ENCODE measurements around the gene AGBL1.

- TF ChIP-seq CTCF (IDR thresholded peaks at IDR 0.05; ENCODE audit: insufficient read depth, low read length, poor library complexity, severe bottlenecking) (no peak), EZH2phosphoT487 (conservative IDR thresholded peaks at IDR 0.05; ENCODE audit: low read length) (no peak)
Measured at GRCh38 chr15:86502301-86502700, 422.6 kb downstream of the AGBL1 start.

Measured in SU-DHL-6 (cell line).